ENCODE measurements around the gene FARP2. TPM values are rescaled to one million over a fixed set of nuclear protein-coding genes. Genes with fewer than 3 reads are reported as not detected.

Gene FARP2
- total RNA-seq, 6 experiments from 2014 or later: 38.3 to 46.4 (median 41.9) TPM

DNA sequence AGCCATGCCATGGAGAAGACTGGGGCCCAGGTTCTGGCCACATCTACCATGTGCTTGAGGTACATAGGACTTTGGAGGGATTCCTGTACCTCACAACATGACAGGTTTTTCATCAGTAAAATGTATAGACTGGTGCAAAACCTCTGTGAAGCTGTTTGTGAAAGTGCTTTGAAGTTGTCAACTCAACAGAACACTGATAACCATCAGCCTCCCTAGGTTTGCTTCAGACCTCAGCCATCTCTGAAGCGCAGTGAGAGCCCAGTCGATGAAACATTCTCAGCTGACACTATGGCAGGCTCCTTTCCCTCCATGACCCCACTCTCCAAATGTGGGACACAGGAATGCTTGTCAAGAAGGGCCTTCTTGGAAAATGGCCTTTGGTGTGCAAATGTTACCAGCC lies 113.7 kb downstream of the FARP2 start:
- TF ChIP-seq CTCF (IDR thresholded peaks at IDR 0.05): no peak
- no peak for DNase-seq
- Mint-ChIP-seq H3K36me3 (ENCODE audit: low read depth) (no peaks in the 10 kb centered on the region), H3K27ac (no peak overlapping the region), H3K27me3 (ENCODE audit: insufficient read depth) (peaks cover 7% of the 10 kb centered on the region), H3K4me3 (no peak overlapping the region), H3K9me3 (no peaks in the 10 kb centered on the region), H3K4me1 (ENCODE audit: low read depth) (no peaks in the 10 kb centered on the region)

DNA sequence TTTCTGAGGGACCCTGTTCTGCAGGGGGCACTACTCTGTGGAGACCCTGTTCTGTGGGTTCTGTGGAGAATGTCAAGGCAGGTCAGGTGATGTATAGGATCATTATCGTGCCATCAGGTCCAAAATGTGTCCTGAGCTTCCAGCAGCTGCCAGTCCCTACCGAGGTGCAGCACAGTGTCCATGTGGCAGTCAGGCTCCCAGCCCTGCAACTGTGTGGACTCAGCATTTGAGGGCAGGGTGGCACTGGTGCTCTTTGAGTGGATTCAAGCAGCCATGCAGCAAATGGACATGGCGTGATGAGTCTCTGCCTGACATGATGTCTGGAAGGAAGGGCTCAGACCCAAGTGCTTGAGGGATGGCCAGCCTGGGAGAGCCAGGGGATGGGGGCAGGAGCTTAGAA lies 117.3 kb downstream of the FARP2 start:
- Mint-ChIP-seq H3K9me3 (no peaks in the 10 kb centered on the region), H3K27ac (no peak overlapping the region), H3K36me3 (ENCODE audit: low read depth) (no peaks in the 10 kb centered on the region), H3K4me1 (ENCODE audit: low read depth) (no peaks in the 10 kb centered on the region), H3K27me3 (ENCODE audit: insufficient read depth) (peaks cover 7% of the 10 kb centered on the region), H3K4me3 (no peak overlapping the region)
- DNase-seq: no peak
- no peak for TF ChIP-seq CTCF (IDR thresholded peaks at IDR 0.05)

DNA sequence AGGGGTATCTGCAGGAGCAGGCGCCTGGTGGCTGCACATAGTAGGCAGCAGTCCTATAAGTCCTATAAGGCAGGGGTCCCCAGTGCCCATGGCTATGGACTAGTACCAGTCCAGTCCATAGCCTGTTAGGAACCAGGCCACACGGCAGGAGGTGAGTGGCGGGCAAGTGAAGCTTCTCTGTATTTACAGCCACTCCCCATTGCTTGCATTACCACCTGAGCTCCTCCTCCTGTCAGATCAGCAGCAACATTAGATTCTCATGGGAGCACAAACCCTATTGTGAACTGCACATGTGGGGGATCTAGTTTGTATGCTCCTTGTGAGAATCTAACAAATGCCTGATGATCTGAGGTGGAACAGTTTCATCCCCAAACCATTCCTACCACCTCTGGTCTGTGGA lies 119.2 kb downstream of the FARP2 start:
- Mint-ChIP-seq H3K9me3 (no peaks in the 10 kb centered on the region), H3K4me3 (no peak overlapping the region), H3K27ac (no peak overlapping the region), H3K4me1 (ENCODE audit: low read depth) (no peaks in the 10 kb centered on the region), H3K27me3 (ENCODE audit: insufficient read depth) (peaks cover 7% of the 10 kb centered on the region), H3K36me3 (ENCODE audit: low read depth) (no peaks in the 10 kb centered on the region)
- no peak for TF ChIP-seq CTCF (IDR thresholded peaks at IDR 0.05)
- no peak for DNase-seq

- no peaks in the 10 kb centered on the region for H3K36me3 Mint-ChIP-seq (ENCODE audit: low read depth)
- peaks cover 2% of the 10 kb centered on the region for H3K27me3 Mint-ChIP-seq (ENCODE audit: insufficient read depth)
- H3K9me3 Mint-ChIP-seq: no peaks in the 10 kb centered on the region
- no peak overlapping the region for H3K4me3 Mint-ChIP-seq
- no peak overlapping the region for H3K27ac Mint-ChIP-seq
- DNase-seq: no peak
- H3K4me1 Mint-ChIP-seq (ENCODE audit: low read depth): no peaks in the 10 kb centered on the region
- TF ChIP-seq CTCF (IDR thresholded peaks at IDR 0.05): no peak
Observed at GRCh38 chr2:241478166-241478565, 122.1 kb downstream of the FARP2 start.

- no peak overlapping the region for H3K4me3 Mint-ChIP-seq
- H3K27ac Mint-ChIP-seq: no peak overlapping the region
- no peak for DNase-seq
- no peaks in the 10 kb centered on the region for H3K4me1 Mint-ChIP-seq (ENCODE audit: low read depth)
- no peak for TF ChIP-seq CTCF (IDR thresholded peaks at IDR 0.05)
- H3K36me3 Mint-ChIP-seq (ENCODE audit: low read depth): no peaks in the 10 kb centered on the region
- H3K27me3 Mint-ChIP-seq (ENCODE audit: insufficient read depth): no peaks in the 10 kb centered on the region; the same call in 1 of the 2 replicates
- H3K9me3 Mint-ChIP-seq: no peaks in the 10 kb centered on the region
Observed at GRCh38 chr2:241479026-241479898, 123.2 kb downstream of the FARP2 start.

Measured in HFFc6 (cell line).